ENCODE results near the gene MAST4. TPM values are rescaled to one million over a fixed set of nuclear protein-coding genes. Genes with fewer than 3 reads are reported as not detected.

MAST4 gene
- total RNA-seq, 2 donors from 2014 or later = 9.5 to 20.8 TPM

DNA sequence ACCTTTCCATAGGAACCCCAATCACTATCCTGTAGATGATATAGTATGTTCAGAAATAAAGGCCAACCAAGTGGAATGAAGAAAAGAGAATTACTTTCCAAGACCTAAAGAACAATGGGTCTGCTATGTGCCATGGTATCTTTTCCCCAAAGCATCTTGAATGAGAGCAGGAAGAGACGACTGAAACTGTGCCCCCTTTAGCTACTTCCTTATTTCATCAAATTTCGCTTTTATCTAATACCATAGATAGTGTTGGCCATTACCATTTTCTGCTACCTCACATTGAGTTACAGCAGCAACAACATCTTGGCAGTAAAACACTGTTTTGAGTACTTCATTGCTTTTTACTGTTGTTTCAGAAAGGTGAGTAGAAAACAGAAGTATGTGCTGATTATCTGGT lies 333.8 kb downstream of the MAST4 start:
- intact Hi-C loops (cut with DNase I) = no loop called here
- TF ChIP-seq, protein P1, sequence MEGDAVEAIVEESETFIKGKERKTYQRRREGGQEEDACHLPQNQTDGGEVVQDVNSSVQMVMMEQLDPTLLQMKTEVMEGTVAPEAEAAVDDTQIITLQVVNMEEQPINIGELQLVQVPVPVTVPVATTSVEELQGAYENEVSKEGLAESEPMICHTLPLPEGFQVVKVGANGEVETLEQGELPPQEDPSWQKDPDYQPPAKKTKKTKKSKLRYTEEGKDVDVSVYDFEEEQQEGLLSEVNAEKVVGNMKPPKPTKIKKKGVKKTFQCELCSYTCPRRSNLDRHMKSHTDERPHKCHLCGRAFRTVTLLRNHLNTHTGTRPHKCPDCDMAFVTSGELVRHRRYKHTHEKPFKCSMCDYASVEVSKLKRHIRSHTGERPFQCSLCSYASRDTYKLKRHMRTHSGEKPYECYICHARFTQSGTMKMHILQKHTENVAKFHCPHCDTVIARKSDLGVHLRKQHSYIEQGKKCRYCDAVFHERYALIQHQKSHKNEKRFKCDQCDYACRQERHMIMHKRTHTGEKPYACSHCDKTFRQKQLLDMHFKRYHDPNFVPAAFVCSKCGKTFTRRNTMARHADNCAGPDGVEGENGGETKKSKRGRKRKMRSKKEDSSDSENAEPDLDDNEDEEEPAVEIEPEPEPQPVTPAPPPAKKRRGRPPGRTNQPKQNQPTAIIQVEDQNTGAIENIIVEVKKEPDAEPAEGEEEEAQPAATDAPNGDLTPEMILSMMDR (IDR thresholded peaks at IDR 0.05) = no peak
- Histone ChIP-seq H3K9ac (ENCODE audit: low read depth in 2 of 2, low read length in 2 of 2) (no peak overlapping the region), H3K27me3 (no peaks in the 10 kb centered on the region), H3K27ac (no peak overlapping the region), H3K4me1 (no peaks in the 10 kb centered on the region), H3K36me3 (no peaks in the 10 kb centered on the region), H3K4me3 (no peak overlapping the region), H3K9me3 (no peaks in the 10 kb centered on the region)
- no peak for DNase-seq

DNA sequence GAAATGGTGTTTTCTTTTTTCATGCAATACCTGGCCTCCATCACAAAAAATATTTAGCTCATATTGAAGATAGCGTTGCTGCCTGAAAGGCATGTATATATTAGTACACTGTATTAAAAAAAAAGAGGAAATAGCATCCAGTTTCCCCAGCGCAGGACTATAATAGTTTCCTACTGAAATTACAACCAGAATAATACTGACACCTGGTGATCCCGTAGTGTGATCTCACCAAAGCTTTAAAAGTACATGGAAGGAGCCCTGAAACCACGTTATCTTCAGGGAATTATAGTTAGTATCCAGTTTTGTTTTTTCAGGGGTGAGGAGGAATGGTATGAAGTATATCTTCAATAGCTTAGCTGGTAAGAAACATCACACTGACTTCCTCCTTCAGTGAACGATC lies 335.5 kb downstream of the MAST4 start:
- no peak overlapping the region for H3K4me3 ChIP-seq
- DNase-seq = no peak
- intact Hi-C loops (cut with DNase I) = no loop called here
- TF ChIP-seq, protein P1 (IDR thresholded peaks at IDR 0.05) = no peak
- no peak overlapping the region for H3K9ac ChIP-seq (ENCODE audit: low read depth in 2 of 2, low read length in 2 of 2)
- H3K27me3 ChIP-seq = no peaks in the 10 kb centered on the region
- no peaks in the 10 kb centered on the region for H3K4me1 ChIP-seq
- no peaks in the 10 kb centered on the region for H3K9me3 ChIP-seq
- H3K27ac ChIP-seq = no peak overlapping the region
- no peaks in the 10 kb centered on the region for H3K36me3 ChIP-seq

DNA sequence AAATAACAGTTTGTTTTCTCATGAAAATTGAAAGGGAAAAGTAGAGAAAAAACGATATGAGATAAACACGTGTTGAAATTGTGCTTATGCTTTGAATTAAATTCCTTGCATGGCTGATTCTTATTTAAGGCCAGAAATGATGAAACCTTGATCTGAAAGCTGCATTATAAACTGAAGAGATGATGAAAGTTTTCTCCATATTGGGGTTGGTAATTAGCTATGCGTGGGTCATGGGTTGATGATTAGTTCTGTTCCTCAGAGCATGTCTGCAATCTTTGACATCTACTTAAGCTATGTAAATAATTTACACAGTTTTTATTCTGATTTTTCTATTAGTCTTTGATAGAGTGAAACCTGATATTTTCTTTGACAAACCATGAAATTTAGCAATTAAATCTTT lies 336.3 kb downstream of the MAST4 start:
- H3K27me3 ChIP-seq = no peaks in the 10 kb centered on the region

DNA sequence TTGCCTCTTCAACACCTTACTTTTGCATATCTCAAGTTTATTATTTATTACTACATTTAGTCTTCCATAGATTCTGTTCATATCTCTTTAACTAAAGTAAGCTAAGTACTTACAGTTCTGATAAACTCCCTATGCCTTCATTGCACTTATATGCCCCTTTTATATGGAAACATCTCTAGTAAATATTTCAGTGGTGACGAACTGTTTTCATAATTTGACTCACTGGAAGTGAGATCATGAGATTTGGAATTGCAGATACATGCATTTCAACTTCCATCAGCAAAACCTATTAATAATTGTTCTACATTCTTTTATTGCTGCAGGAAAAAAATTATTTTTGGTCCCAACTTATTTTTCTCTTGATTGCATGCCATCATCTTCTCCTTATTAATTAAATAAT lies 336.9 kb downstream of the MAST4 start:
- no peak overlapping the region for H3K9ac ChIP-seq (ENCODE audit: low read depth in 2 of 2, low read length in 2 of 2)
- H3K4me1 ChIP-seq = no peaks in the 10 kb centered on the region
- H3K9me3 ChIP-seq = no peaks in the 10 kb centered on the region
- no peak overlapping the region for H3K4me3 ChIP-seq
- no peaks in the 10 kb centered on the region for H3K27me3 ChIP-seq
- TF ChIP-seq, protein P1 (IDR thresholded peaks at IDR 0.05) = no peak
- no peak overlapping the region for H3K27ac ChIP-seq
- no peak for DNase-seq
- intact Hi-C loops (cut with DNase I) = no loop called here
- no peaks in the 10 kb centered on the region for H3K36me3 ChIP-seq

More for the DNA sequence above, 336.3 kb downstream of the MAST4 start:
- H3K4me1 ChIP-seq = no peaks in the 10 kb centered on the region
- TF ChIP-seq, protein P1 (IDR thresholded peaks at IDR 0.05) = no peak
- H3K27ac ChIP-seq = no peak overlapping the region
- no peak overlapping the region for H3K4me3 ChIP-seq
- intact Hi-C loops (cut with DNase I) = no loop called here
- no peak overlapping the region for H3K9ac ChIP-seq (ENCODE audit: low read depth in 2 of 2, low read length in 2 of 2)
- no peaks in the 10 kb centered on the region for H3K36me3 ChIP-seq
- no peak for DNase-seq
- H3K9me3 ChIP-seq = no peaks in the 10 kb centered on the region

DNA sequence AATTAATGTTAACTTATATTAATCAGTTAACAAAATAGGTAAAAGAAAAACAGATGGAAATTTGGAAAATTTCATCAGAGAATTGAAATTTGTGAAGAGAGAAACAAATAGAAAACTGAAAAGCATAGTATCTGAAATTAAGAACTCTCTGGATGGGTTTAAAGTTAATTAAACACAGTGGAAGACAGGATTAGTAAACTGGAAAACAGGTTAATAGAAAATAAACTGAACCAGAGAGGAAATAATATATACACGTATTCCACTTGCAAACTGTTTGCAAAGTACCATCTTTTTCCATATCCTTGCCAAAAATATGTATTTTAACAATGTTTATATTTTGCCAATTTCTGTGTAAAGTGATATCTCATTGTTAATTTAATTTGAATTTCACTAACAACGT lies 342.9 kb downstream of the MAST4 start:
- intact Hi-C loops (cut with DNase I) = no loop called here
- Histone ChIP-seq H3K27ac (no peak overlapping the region), H3K4me3 (no peak overlapping the region), H3K27me3 (no peaks in the 10 kb centered on the region), H3K4me1 (no peaks in the 10 kb centered on the region), H3K9me3 (no peaks in the 10 kb centered on the region), H3K9ac (ENCODE audit: low read depth in 2 of 2, low read length in 2 of 2) (no peak overlapping the region), H3K36me3 (no peaks in the 10 kb centered on the region)
- TF ChIP-seq, protein P1 (IDR thresholded peaks at IDR 0.05) = no peak
- no peak for DNase-seq
